Caco-2 (cell line): ENCODE results near the gene OTOG. TPM values are rescaled to one million over a fixed set of nuclear protein-coding genes. Genes with fewer than 3 reads are reported as not detected.

Experiments
- BruUV-seq: library from RNA; stranded (reverse); fragments of 400-500 nt; replicated peaks from 2 replicates; lab custom pipeline; 2021; lab: Mats Ljungman, UMichigan
- CTCF ChIA-PET: fragments of 300-600 bp; sonication (Branson Sonifier 250); formaldehyde crosslinking; loops from one replicate; lab custom pipeline; 2022; ENCODE audit warnings: antibody characterized with exemption; lab: Charles Lee
- POLR2A ChIA-PET: fragments of 300-600 bp; sonication (Branson Sonifier 250); formaldehyde crosslinking; loops from one replicate; lab custom pipeline; 2022; ENCODE audit warnings: antibody characterized with exemption; lab: Charles Lee
- DNase-seq, 2 experiments: peaks; one replicate each; pipeline versions ENCODE4 v3.0.0 to v3.0.0-alpha.2; 2020 to 2022
- H3K27me3 ChIP-seq: replicated peaks from 2 replicates; pipeline ENCODE4 v1.6.0; 2011; ENCODE audit warnings: low read length; ENCODE audit not compliant: control insufficient read depth, insufficient read depth
- H3K36me3 ChIP-seq: 2 replicates; pipeline ENCODE4 v1.5.1; 2011; ENCODE audit warnings: low read length; ENCODE audit not compliant: control insufficient read depth, insufficient read depth
- H3K4me1 ChIP-seq: fragments of 250-450 bp; sonication (Bioruptor Pico); 2 replicates; pipeline ENCODE4 v1.5.1; 2020; ENCODE audit warnings: mild to moderate bottlenecking
- H3K4me3 ChIP-seq: 2 replicates; pipeline ENCODE4 v1.5.1; 2011; ENCODE audit warnings: low read depth, mild to moderate bottlenecking, control low read depth, low read length
- H3K9me3 ChIP-seq: fragments of 250-450 bp; sonication (Bioruptor Pico); 2 replicates; pipeline ENCODE4 v1.5.1; 2020; ENCODE audit warnings: mild to moderate bottlenecking, moderate library complexity
- H3K27ac Mint-ChIP-seq: one replicate; pipeline ENCODE4 v1.8.0; 2022; ENCODE audit warnings: mixed read lengths; ENCODE audit not compliant: unreplicated experiment
- H3K27me3 Mint-ChIP-seq: one replicate; pipeline ENCODE4 v1.8.0; 2022; ENCODE audit warnings: mixed read lengths; ENCODE audit not compliant: insufficient read depth, unreplicated experiment
- H3K36me3 Mint-ChIP-seq: one replicate; pipeline ENCODE4 v1.8.0; 2022; ENCODE audit warnings: mild to moderate bottlenecking, mixed read lengths; ENCODE audit not compliant: insufficient read depth, unreplicated experiment
- H3K4me1 Mint-ChIP-seq: one replicate; pipeline ENCODE4 v1.8.0; 2022; ENCODE audit warnings: low read depth, mixed read lengths; ENCODE audit not compliant: unreplicated experiment
- H3K4me3 Mint-ChIP-seq: one replicate; pipeline ENCODE4 v1.8.0; 2022; ENCODE audit warnings: mild to moderate bottlenecking, moderate library complexity, mixed read lengths; ENCODE audit not compliant: unreplicated experiment
- H3K9me3 Mint-ChIP-seq: one replicate; pipeline ENCODE4 v1.8.0; 2022; ENCODE audit warnings: mixed read lengths; ENCODE audit not compliant: unreplicated experiment
- CTCF ChIP-seq, 2 experiments: fragments of 200-600 bp in 1 of 2; IDR thresholded peaks; 1 replicate in 1 of 2; 2 replicates in 1 of 2; pipeline versions ENCODE4 v1.5.1 to v1.8.0; 2011 to 2022; ENCODE audit warnings: antibody characterized with exemption in 1 of 2, control low read depth in 1 of 2, inconsistent platforms in 1 of 2, low read depth in 1 of 2, low read length in 1 of 2, mild to moderate bottlenecking in 1 of 2, moderate library complexity in 1 of 2; ENCODE audit not compliant: insufficient read depth in 1 of 2, severe bottlenecking in 1 of 2, unreplicated experiment in 1 of 2
- intact Hi-C: fragments of 100-400 bp; cut with micrococcal nuclease; formaldehyde crosslinking; loops from one replicate; pipeline ENCODE4 v1.10.0; 2022; ENCODE audit not compliant: unreplicated experiment
- total RNA-seq: library from RNA; stranded (reverse); gene quantifications from 2 replicates; pipeline ENCODE4 v1.2.3, GENCODE V29; 2022

OTOG gene
- total RNA-seq, 1 experiment from 2014 or later: 0.95 TPM

DNA sequence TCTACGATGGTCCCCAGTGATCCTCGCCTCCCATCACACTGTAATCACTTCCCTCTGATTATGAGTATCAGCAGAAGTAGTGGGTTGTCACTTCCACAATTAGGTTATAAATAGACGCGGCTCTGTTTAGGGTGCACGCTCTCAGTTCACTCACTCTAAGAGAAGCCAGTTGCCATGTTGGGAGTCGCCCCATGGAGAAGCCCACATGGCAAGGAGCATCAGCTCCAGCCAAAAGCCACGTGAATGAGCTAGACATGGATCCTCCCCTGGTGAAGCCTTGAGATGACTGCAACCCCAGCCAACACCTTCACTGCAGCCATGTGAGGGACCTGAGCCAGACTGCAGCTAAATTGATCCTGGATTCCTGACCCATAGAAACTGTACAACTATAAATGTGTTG lies 145.9 kb downstream of the OTOG start:
- Mint-ChIP-seq H3K4me3 (no peak overlapping the region), H3K9me3 (no peaks in the 10 kb centered on the region), H3K27me3 (peaks cover 19% of the 10 kb centered on the region), H3K27ac (no peak overlapping the region), H3K36me3 (no peaks in the 10 kb centered on the region), H3K4me1 (no peaks in the 10 kb centered on the region)
- DNase-seq: no peak
- Histone ChIP-seq H3K27me3 (peaks cover 1% of the 10 kb centered on the region; the same call in 1 of the 2 replicates), H3K4me1 (no peaks in the 10 kb centered on the region), H3K36me3 (no peaks in the 10 kb centered on the region), H3K4me3 (no peak overlapping the region), H3K9me3 (no peaks in the 10 kb centered on the region)
- no peak for TF ChIP-seq CTCF (IDR thresholded peaks at IDR 0.05; ENCODE audit: insufficient read depth in 1 of 2, low read depth in 1 of 2, low read length in 1 of 2, severe bottlenecking in 1 of 2, unreplicated experiment in 1 of 2)
- BruUV-seq: no TSS peak
- ChIA-PET CTCF (no interaction called here), POLR2A (no interaction called here)
- intact Hi-C loops: no loop called here

DNA sequence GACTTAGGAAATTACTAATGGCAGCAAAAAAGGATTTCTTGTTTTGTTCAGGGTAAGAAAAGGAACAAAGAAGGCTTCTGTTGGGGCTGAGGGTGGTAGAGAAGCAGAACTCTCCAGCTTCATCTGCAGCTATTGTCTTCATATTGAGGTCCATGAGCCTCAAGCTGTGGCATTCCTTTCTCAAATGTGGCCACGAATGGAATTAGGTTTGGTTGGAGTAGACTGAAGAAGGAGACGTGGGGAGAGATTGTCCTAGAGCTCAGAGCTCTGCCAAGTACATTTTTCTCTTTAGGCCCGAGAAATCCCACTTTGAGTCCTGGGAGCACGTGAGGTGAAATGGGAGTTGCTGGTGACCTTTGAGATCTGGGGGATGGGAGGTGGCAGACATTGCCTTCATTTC lies 146.5 kb downstream of the OTOG start:
- Histone ChIP-seq H3K4me1 (no peaks in the 10 kb centered on the region), H3K36me3 (no peaks in the 10 kb centered on the region), H3K9me3 (no peaks in the 10 kb centered on the region), H3K27me3 (peaks cover 1% of the 10 kb centered on the region; the same call in 1 of the 2 replicates), H3K4me3 (no peak overlapping the region)
- TF ChIP-seq CTCF (IDR thresholded peaks at IDR 0.05; ENCODE audit: insufficient read depth in 1 of 2, low read depth in 1 of 2, low read length in 1 of 2, severe bottlenecking in 1 of 2, unreplicated experiment in 1 of 2): no peak
- Mint-ChIP-seq H3K4me3 (no peak overlapping the region), H3K27ac (no peak overlapping the region), H3K36me3 (no peaks in the 10 kb centered on the region), H3K9me3 (no peaks in the 10 kb centered on the region), H3K27me3 (peaks cover 19% of the 10 kb centered on the region), H3K4me1 (no peaks in the 10 kb centered on the region)
- POLR2A ChIA-PET: no interaction called here
- no TSS peak for BruUV-seq
- DNase-seq: no peak
- intact Hi-C loops: no loop called here
- CTCF ChIA-PET: no interaction called here

DNA sequence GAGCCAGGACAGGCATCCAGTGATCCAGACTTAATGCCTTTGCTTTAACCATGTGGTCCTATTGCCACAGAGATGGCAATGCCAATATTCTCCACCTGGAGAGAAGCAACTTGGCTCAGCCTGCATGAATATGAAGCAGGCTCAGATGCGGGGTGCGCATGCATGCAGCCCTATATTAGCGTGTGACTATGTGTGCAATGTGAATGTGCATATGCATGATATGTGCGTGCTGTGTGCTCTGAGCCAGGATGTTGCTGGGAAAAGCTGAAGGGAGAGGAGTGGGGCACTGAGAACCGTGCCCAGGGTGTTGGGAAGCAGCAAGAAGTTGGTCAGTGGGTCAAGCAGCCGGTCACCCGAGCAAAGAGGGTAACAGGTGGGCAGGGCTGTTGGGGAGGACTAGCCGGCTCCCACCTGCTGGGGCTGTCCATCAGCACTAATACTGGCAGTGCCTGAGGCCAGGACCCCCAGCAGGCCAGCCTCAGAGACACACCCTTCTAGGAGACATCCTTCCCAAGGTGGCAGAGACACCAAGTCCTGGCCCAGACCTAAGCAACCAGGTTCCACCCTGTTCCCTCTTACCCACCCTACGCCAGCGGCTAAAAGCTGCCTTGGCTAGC lies 147.5 kb downstream of the OTOG start:
- ChIA-PET CTCF (no interaction called here), POLR2A (no interaction called here)
- H3K27me3 ChIP-seq: peaks cover 1% of the 10 kb centered on the region; the same call in 1 of the 2 replicates
- Mint-ChIP-seq H3K9me3 (no peaks in the 10 kb centered on the region), H3K27ac (no peak overlapping the region), H3K27me3 (peaks cover 19% of the 10 kb centered on the region), H3K4me3 (no peak overlapping the region), H3K4me1 (no peaks in the 10 kb centered on the region), H3K36me3 (no peaks in the 10 kb centered on the region)
- BruUV-seq: no TSS peak
- H3K4me3 ChIP-seq: no peak overlapping the region
- no peak for DNase-seq
- no peaks in the 10 kb centered on the region for H3K9me3 ChIP-seq
- H3K4me1 ChIP-seq: no peaks in the 10 kb centered on the region
- no peak for TF ChIP-seq CTCF (IDR thresholded peaks at IDR 0.05; ENCODE audit: insufficient read depth in 1 of 2, low read depth in 1 of 2, low read length in 1 of 2, severe bottlenecking in 1 of 2, unreplicated experiment in 1 of 2)
- intact Hi-C loops: no loop called here
- H3K36me3 ChIP-seq: no peaks in the 10 kb centered on the region
